ENCODE data around the gene MTCL3.
"Not testable (repeated sequence)": the region's sequence is repeated elsewhere in the genome, so short reads cannot be mapped to it uniquely, and the experiment has no call there.

The MTCL3 gene

GRCh38 chr6:127439718-127440117 is 79.4 kb downstream of the MTCL3 start:
- TF ChIP-seq, protein P1, sequence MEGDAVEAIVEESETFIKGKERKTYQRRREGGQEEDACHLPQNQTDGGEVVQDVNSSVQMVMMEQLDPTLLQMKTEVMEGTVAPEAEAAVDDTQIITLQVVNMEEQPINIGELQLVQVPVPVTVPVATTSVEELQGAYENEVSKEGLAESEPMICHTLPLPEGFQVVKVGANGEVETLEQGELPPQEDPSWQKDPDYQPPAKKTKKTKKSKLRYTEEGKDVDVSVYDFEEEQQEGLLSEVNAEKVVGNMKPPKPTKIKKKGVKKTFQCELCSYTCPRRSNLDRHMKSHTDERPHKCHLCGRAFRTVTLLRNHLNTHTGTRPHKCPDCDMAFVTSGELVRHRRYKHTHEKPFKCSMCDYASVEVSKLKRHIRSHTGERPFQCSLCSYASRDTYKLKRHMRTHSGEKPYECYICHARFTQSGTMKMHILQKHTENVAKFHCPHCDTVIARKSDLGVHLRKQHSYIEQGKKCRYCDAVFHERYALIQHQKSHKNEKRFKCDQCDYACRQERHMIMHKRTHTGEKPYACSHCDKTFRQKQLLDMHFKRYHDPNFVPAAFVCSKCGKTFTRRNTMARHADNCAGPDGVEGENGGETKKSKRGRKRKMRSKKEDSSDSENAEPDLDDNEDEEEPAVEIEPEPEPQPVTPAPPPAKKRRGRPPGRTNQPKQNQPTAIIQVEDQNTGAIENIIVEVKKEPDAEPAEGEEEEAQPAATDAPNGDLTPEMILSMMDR (conservative IDR thresholded peaks at IDR 0.05; ENCODE audit: low read depth, low read length): no peak
- H3K4me3 ChIP-seq (ENCODE audit: low read length): no peak overlapping the region
- no peak for DNase-seq (ENCODE audit: low read depth)

DNA sequence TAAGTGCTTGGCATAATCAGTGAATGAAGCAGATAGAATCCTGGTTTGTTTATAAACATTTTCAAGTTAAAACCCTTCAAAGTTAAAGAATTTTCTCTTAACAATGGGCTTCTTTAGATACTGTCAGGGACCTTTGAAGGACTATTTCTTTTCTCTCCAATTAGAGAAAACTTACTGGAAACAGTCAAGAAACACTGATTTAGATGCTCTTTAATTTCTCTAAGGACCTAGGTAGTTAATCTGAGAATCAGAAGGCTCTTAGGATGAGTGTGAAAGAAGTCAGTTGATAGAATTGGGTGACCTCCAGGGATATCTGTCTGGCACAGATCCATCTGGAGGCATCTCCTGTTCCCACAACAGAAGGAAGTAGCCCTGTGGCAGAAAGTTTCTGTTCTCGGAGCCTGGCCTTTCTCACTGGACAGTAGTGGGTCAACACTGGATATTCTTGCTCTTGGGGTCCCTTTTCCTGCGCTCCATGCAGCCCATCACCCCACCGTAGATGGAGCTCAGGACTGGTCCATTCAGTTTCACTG is 82.5 kb downstream of the MTCL3 start:
- no peak for DNase-seq (ENCODE audit: low read depth)
- no peak overlapping the region for H3K4me3 ChIP-seq (ENCODE audit: low read length)
- TF ChIP-seq, protein P1 (conservative IDR thresholded peaks at IDR 0.05; ENCODE audit: low read depth, low read length): no peak

- H3K4me3 ChIP-seq (ENCODE audit: low read length): no peak overlapping the region
- no peak for DNase-seq (ENCODE audit: low read depth)
- TF ChIP-seq, protein P1 (conservative IDR thresholded peaks at IDR 0.05; ENCODE audit: low read depth, low read length): no peak
Measured at GRCh38 chr6:127435626-127436220, 83.4 kb downstream of the MTCL3 start.

- DNase-seq (ENCODE audit: low read depth): no peak
- H3K4me3 ChIP-seq (ENCODE audit: low read length): no peak overlapping the region
- TF ChIP-seq, protein P1 (conservative IDR thresholded peaks at IDR 0.05; ENCODE audit: low read depth, low read length): no peak
Measured at GRCh38 chr6:127434651-127435050, 84.5 kb downstream of the MTCL3 start.

- not testable (repeated sequence) for H3K4me3 ChIP-seq (ENCODE audit: low read length); DNase-seq (ENCODE audit: low read depth)
Measured at GRCh38 chr6:127428562-127428961, 90.6 kb downstream of the MTCL3 start.

DNA sequence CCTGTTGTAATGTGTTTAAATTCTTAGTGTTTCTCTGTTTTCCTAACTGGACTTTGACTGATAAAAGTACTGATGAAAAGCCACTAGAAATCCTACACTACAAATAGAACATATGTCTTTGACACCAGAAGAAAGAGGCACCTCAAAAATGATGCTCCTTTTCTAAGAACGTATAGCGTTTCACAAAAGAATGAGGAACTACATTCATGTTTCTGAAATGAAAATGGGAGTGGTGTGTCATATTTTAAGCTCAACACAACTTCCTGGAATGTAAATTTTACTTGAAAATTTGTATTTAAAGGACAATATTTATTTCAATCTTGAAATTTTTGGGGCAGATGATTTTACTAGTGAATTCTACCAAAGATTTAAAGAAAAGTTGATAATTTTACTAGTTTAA is 95.2 kb downstream of the MTCL3 start:
- TF ChIP-seq, protein P1 (conservative IDR thresholded peaks at IDR 0.05; ENCODE audit: low read depth, low read length): no peak
- no peak overlapping the region for H3K4me3 ChIP-seq (ENCODE audit: low read length)
- no peak for DNase-seq (ENCODE audit: low read depth)

Data from retinal pigment epithelial cell (primary cell).